ENCODE measurements around the gene ATRIP.

GRCh38 chr3:48467110-48467454 is 20.5 kb downstream of the ATRIP start:
- no peak for TF ChIP-seq POLR2A (IDR thresholded peaks at IDR 0.05)
- TF ChIP-seq, protein P1, sequence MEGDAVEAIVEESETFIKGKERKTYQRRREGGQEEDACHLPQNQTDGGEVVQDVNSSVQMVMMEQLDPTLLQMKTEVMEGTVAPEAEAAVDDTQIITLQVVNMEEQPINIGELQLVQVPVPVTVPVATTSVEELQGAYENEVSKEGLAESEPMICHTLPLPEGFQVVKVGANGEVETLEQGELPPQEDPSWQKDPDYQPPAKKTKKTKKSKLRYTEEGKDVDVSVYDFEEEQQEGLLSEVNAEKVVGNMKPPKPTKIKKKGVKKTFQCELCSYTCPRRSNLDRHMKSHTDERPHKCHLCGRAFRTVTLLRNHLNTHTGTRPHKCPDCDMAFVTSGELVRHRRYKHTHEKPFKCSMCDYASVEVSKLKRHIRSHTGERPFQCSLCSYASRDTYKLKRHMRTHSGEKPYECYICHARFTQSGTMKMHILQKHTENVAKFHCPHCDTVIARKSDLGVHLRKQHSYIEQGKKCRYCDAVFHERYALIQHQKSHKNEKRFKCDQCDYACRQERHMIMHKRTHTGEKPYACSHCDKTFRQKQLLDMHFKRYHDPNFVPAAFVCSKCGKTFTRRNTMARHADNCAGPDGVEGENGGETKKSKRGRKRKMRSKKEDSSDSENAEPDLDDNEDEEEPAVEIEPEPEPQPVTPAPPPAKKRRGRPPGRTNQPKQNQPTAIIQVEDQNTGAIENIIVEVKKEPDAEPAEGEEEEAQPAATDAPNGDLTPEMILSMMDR (IDR thresholded peaks at IDR 0.05), result no peak
- TF ChIP-seq POLR2AphosphoS5 (IDR thresholded peaks at IDR 0.05), result no peak
- TF ChIP-seq EP300 (IDR thresholded peaks at IDR 0.05), result no peak

All from stomach (tissue), 4 donors.